GM23338 (cell line): ENCODE measurements around the gene DPY19L3.

Source experiments
- CREB1 ChIP-seq: fragments of 250-450 bp; sonication (Bioruptor Pico); IDR thresholded peaks from 2 replicates; pipeline ENCODE4 v1.5.0; 2020; ENCODE audit warnings: low read depth, mild to moderate bottlenecking, moderate library complexity
- ETS1 ChIP-seq: IDR thresholded peaks from 2 replicates; pipeline ENCODE4 v1.6.1; 2016; ENCODE audit warnings: antibody characterized with exemption
- EZH2 ChIP-seq: fragments of 200-600 bp; sonication (generic); IDR thresholded peaks from one replicate; pipeline ENCODE4 v1.8.0; 2017; ENCODE audit warnings: antibody characterized with exemption, mild to moderate bottlenecking, low read depth; ENCODE audit not compliant: unreplicated experiment
- EZH2phosphoT487 ChIP-seq: fragments of 200-600 bp; sonication (generic); IDR thresholded peaks from one replicate; pipeline ENCODE4 v1.8.1; 2018; ENCODE audit warnings: antibody characterized with exemption; ENCODE audit not compliant: unreplicated experiment
- JUNB ChIP-seq: IDR thresholded peaks from one replicate; pipeline ENCODE4 v1.6.1; 2016; ENCODE audit warnings: antibody characterized with exemption; ENCODE audit not compliant: unreplicated experiment
- NANOG ChIP-seq: IDR thresholded peaks from 2 replicates; pipeline ENCODE4 v1.6.1; 2016; ENCODE audit warnings: antibody characterized with exemption, borderline replicate concordance
- POLR2AphosphoS5 ChIP-seq: IDR thresholded peaks from 2 replicates; pipeline ENCODE4 v1.6.1; 2016; ENCODE audit warnings: antibody characterized with exemption, low read depth
- STAT1 ChIP-seq: IDR thresholded peaks from one replicate; pipeline ENCODE4 v1.6.1; 2016; ENCODE audit warnings: antibody characterized with exemption; ENCODE audit not compliant: unreplicated experiment
- ZNF114 ChIP-seq: fragments of 250-450 bp; sonication (Bioruptor Pico); IDR thresholded peaks from 2 replicates; pipeline ENCODE4 v1.5.0; 2020; ENCODE audit warnings: mild to moderate bottlenecking, moderate library complexity
- ZNF331 ChIP-seq: fragments of 250-450 bp; sonication (Bioruptor Pico); IDR thresholded peaks from 2 replicates; pipeline ENCODE4 v1.5.0; 2020; ENCODE audit warnings: low read depth, mild to moderate bottlenecking, moderate library complexity
- TF ChIP-seq, protein P1 (sequence below), 2 experiments: fragments of 200-600 bp in 1 of 2; sonication (generic) in 1 of 2; conservative IDR thresholded peaks; 2 replicates each; pipeline versions ENCODE4 v1.5.1 to v1.6.1; 2016 to 2017; ENCODE audit warnings: antibody characterized with exemption in 2 of 2, low read depth in 2 of 2, mild to moderate bottlenecking in 2 of 2, moderate library complexity in 1 of 2
- TF ChIP-seq, protein P2 (sequence below): IDR thresholded peaks from one replicate; pipeline ENCODE4 v1.6.1; 2018; ENCODE audit warnings: antibody characterized with exemption; ENCODE audit not compliant: unreplicated experiment

DNA sequence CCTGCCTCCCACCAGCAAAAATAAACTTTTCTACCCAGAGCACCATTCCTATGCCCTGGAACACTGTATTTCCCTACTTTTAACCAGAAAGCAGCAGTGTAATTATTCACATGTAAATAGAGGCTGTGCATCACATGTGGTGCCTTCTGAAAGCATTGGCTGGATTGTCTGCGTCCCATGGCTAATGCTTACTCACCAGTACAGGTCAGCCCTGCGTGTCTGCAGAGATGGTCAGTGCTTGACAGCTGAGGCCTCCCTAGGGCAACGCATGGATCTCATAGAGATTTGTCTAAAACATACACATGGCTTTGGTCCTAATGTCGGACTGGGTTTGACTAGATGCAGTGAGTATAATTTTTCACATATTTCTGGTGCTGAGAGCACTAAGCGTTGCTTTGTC lies 64.2 kb downstream of the DPY19L3 start:
- TF ChIP-seq, protein P1, sequence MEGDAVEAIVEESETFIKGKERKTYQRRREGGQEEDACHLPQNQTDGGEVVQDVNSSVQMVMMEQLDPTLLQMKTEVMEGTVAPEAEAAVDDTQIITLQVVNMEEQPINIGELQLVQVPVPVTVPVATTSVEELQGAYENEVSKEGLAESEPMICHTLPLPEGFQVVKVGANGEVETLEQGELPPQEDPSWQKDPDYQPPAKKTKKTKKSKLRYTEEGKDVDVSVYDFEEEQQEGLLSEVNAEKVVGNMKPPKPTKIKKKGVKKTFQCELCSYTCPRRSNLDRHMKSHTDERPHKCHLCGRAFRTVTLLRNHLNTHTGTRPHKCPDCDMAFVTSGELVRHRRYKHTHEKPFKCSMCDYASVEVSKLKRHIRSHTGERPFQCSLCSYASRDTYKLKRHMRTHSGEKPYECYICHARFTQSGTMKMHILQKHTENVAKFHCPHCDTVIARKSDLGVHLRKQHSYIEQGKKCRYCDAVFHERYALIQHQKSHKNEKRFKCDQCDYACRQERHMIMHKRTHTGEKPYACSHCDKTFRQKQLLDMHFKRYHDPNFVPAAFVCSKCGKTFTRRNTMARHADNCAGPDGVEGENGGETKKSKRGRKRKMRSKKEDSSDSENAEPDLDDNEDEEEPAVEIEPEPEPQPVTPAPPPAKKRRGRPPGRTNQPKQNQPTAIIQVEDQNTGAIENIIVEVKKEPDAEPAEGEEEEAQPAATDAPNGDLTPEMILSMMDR (conservative IDR thresholded peaks at IDR 0.05; ENCODE audit: low read depth in 2 of 2): no peak
- TF ChIP-seq, protein P2, sequence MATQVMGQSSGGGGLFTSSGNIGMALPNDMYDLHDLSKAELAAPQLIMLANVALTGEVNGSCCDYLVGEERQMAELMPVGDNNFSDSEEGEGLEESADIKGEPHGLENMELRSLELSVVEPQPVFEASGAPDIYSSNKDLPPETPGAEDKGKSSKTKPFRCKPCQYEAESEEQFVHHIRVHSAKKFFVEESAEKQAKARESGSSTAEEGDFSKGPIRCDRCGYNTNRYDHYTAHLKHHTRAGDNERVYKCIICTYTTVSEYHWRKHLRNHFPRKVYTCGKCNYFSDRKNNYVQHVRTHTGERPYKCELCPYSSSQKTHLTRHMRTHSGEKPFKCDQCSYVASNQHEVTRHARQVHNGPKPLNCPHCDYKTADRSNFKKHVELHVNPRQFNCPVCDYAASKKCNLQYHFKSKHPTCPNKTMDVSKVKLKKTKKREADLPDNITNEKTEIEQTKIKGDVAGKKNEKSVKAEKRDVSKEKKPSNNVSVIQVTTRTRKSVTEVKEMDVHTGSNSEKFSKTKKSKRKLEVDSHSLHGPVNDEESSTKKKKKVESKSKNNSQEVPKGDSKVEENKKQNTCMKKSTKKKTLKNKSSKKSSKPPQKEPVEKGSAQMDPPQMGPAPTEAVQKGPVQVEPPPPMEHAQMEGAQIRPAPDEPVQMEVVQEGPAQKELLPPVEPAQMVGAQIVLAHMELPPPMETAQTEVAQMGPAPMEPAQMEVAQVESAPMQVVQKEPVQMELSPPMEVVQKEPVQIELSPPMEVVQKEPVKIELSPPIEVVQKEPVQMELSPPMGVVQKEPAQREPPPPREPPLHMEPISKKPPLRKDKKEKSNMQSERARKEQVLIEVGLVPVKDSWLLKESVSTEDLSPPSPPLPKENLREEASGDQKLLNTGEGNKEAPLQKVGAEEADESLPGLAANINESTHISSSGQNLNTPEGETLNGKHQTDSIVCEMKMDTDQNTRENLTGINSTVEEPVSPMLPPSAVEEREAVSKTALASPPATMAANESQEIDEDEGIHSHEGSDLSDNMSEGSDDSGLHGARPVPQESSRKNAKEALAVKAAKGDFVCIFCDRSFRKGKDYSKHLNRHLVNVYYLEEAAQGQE: no peak
- TF ChIP-seq EZH2: no peak
- TF ChIP-seq POLR2AphosphoS5: no peak
- TF ChIP-seq EZH2phosphoT487: no peak
- TF ChIP-seq JUNB: no peak
- TF ChIP-seq ZNF331 (CRISPR knock-in tag): no peak
- no peak for TF ChIP-seq STAT1
- TF ChIP-seq CREB1 (CRISPR knock-in tag): no peak
- TF ChIP-seq ZNF114 (CRISPR knock-in tag): no peak
- no peak for TF ChIP-seq NANOG
- no peak for TF ChIP-seq ETS1
